H9 (cell line): ENCODE results near the gene ZBBX. TPM values are rescaled to one million over a fixed set of nuclear protein-coding genes. Genes with fewer than 3 reads are reported as not detected.
"Not testable (repeated sequence)": the region's sequence is repeated elsewhere in the genome, so short reads cannot be mapped to it uniquely, and the experiment has no call there.

Source experiments
- DNase-seq: peaks from one replicate; pipeline ENCODE4 v3.0.0-alpha.2; 2017
- H2AFZ ChIP-seq: one replicate; pipeline ENCODE4 v1.6.1; 2013; ENCODE audit warnings: mild to moderate bottlenecking, low read length, control low read depth, moderate library complexity
- H2AK5ac ChIP-seq: 2 replicates; pipeline ENCODE4 v1.6.1; 2013; ENCODE audit warnings: low read length, control low read depth, mixed read lengths; ENCODE audit not compliant: insufficient read length
- H2BK120ac ChIP-seq: one replicate; pipeline ENCODE4 v1.6.1; 2013; ENCODE audit warnings: low read depth, mild to moderate bottlenecking, low read length, control low read depth, inconsistent platforms; ENCODE audit not compliant: poor library complexity, severe bottlenecking
- H2BK12ac ChIP-seq: 2 replicates; pipeline ENCODE4 v1.6.1; 2013; ENCODE audit warnings: low read length, control low read depth, mixed read lengths, low read depth; ENCODE audit not compliant: insufficient read length
- H2BK15ac ChIP-seq: 2 replicates; pipeline ENCODE4 v1.6.1; 2013; ENCODE audit warnings: low read depth, low read length, control low read depth
- H2BK20ac ChIP-seq: one replicate; pipeline ENCODE4 v1.6.1; 2013; ENCODE audit warnings: low read depth, mild to moderate bottlenecking, low read length, control low read depth, inconsistent platforms; ENCODE audit not compliant: poor library complexity, severe bottlenecking
- H2BK5ac ChIP-seq: 2 replicates; pipeline ENCODE4 v1.6.1; 2013; ENCODE audit warnings: low read length, control low read depth, mixed read lengths; ENCODE audit not compliant: insufficient read length
- H3K14ac ChIP-seq: 2 replicates; pipeline ENCODE4 v1.6.1; 2013; ENCODE audit warnings: low read length, control low read depth; ENCODE audit not compliant: insufficient read depth
- H3K18ac ChIP-seq: 2 replicates; pipeline ENCODE4 v1.6.1; 2013; ENCODE audit warnings: low read depth, mild to moderate bottlenecking, mixed read lengths, low read length, control low read depth; ENCODE audit not compliant: insufficient read length
- H3K23ac ChIP-seq: 2 replicates; pipeline ENCODE4 v1.6.1; 2013; ENCODE audit warnings: low read length, control low read depth, mixed read lengths, low read depth; ENCODE audit not compliant: insufficient read length
- H3K23me2 ChIP-seq: 2 replicates; pipeline ENCODE4 v1.6.1; 2013; ENCODE audit warnings: low read depth, mild to moderate bottlenecking, mixed read lengths, low read length, control low read depth; ENCODE audit not compliant: insufficient read length, poor library complexity, severe bottlenecking
- H3K27ac ChIP-seq: 2 replicates; pipeline ENCODE4 v1.5.1; 2013; ENCODE audit warnings: low read length, control low read depth, mixed read lengths, low read depth; ENCODE audit not compliant: insufficient read length
- H3K27me3 ChIP-seq: 2 replicates; pipeline ENCODE4 v1.6.1; 2013; ENCODE audit warnings: low read length, control low read depth, inconsistent platforms; ENCODE audit not compliant: insufficient read depth
- H3K4ac ChIP-seq: 2 replicates; pipeline ENCODE4 v1.6.1; 2013; ENCODE audit warnings: low read depth, mild to moderate bottlenecking, control low read depth, inconsistent platforms, low read length, moderate library complexity
- H3K4me1 ChIP-seq: 2 replicates; pipeline ENCODE4 v1.6.1; 2013; ENCODE audit warnings: low read length, control low read depth, inconsistent platforms; ENCODE audit not compliant: insufficient read depth
- H3K4me2 ChIP-seq: 2 replicates; pipeline ENCODE4 v1.6.1; 2013; ENCODE audit warnings: low read length, control low read depth, mixed read lengths; ENCODE audit not compliant: insufficient read length, insufficient read depth
- H3K56ac ChIP-seq: 2 replicates; pipeline ENCODE4 v1.6.1; 2013; ENCODE audit warnings: low read depth, mild to moderate bottlenecking, mixed read lengths, low read length, control low read depth; ENCODE audit not compliant: insufficient read length
- H3K79me1 ChIP-seq: 2 replicates; pipeline ENCODE4 v1.6.1; 2013; ENCODE audit warnings: low read depth, mild to moderate bottlenecking, moderate library complexity, low read length, control low read depth, inconsistent platforms; ENCODE audit not compliant: insufficient read depth, poor library complexity, severe bottlenecking
- H3K79me2 ChIP-seq: 2 replicates; pipeline ENCODE4 v1.6.1; 2013; ENCODE audit warnings: low read length, control low read depth, inconsistent platforms; ENCODE audit not compliant: insufficient read depth
- H3K9ac ChIP-seq: 2 replicates; pipeline ENCODE4 v1.6.1; 2013; ENCODE audit warnings: low read length, control low read depth, mixed read lengths; ENCODE audit not compliant: insufficient read length; ENCODE audit errors: extremely low read depth
- H3K9me3 ChIP-seq: one replicate; pipeline ENCODE4 v1.6.1; 2013; ENCODE audit warnings: low read depth, low read length, inconsistent platforms; ENCODE audit not compliant: control insufficient read depth
- H3T11ph ChIP-seq: one replicate; pipeline ENCODE4 v1.6.1; 2013; ENCODE audit warnings: mild to moderate bottlenecking, low read length, control low read depth, inconsistent platforms
- H4K20me1 ChIP-seq: one replicate; pipeline ENCODE4 v1.6.1; 2013; ENCODE audit not compliant: control insufficient read depth, insufficient read length, insufficient read depth
- H4K5ac ChIP-seq: 2 replicates; pipeline ENCODE4 v1.6.1; 2013; ENCODE audit warnings: low read depth, mild to moderate bottlenecking, mixed read lengths, low read length, control low read depth; ENCODE audit not compliant: insufficient read length
- H4K8ac ChIP-seq: replicated peaks from 2 replicates; pipeline ENCODE4 v1.6.1; 2013; ENCODE audit warnings: low read length, control low read depth, mixed read lengths, low read depth; ENCODE audit not compliant: insufficient read length
- H4K91ac ChIP-seq: 2 replicates; pipeline ENCODE4 v1.6.1; 2013; ENCODE audit warnings: low read depth, mild to moderate bottlenecking, moderate library complexity, mixed read lengths, low read length, control low read depth; ENCODE audit not compliant: insufficient read length
- H3K27ac Mint-ChIP-seq, 3 experiments: 2 replicates in 2 of 3; 3 replicates in 1 of 3; pipeline ENCODE4 v1.8.0; 2020 to 2021; ENCODE audit warnings: mixed read lengths in 3 of 3, mild to moderate bottlenecking in 1 of 3, moderate library complexity in 1 of 3
- H3K27me3 Mint-ChIP-seq: 2 replicates; pipeline ENCODE4 v1.8.0; 2021; ENCODE audit warnings: low read depth, mild to moderate bottlenecking, moderate library complexity, mixed read lengths
- H3K36me3 Mint-ChIP-seq, 3 experiments: 2 replicates in 2 of 3; 3 replicates in 1 of 3; pipeline ENCODE4 v1.8.0; 2020 to 2021; ENCODE audit warnings: low read depth in 3 of 3, mixed read lengths in 3 of 3; ENCODE audit not compliant: insufficient read depth in 1 of 3
- H3K4me1 Mint-ChIP-seq, 2 experiments: 2 replicates each; pipeline ENCODE4 v1.8.0; 2020; ENCODE audit warnings: mixed read lengths in 2 of 2
- H3K4me3 Mint-ChIP-seq, 2 experiments: 2 replicates in 1 of 2; 3 replicates in 1 of 2; pipeline ENCODE4 v1.8.0; 2020 to 2021; ENCODE audit warnings: mild to moderate bottlenecking in 2 of 2, mixed read lengths in 2 of 2, moderate library complexity in 1 of 2
- H3K9me3 Mint-ChIP-seq, 2 experiments: 2 replicates in 1 of 2; 3 replicates in 1 of 2; pipeline ENCODE4 v1.8.0; 2020; ENCODE audit warnings: mild to moderate bottlenecking in 2 of 2, mixed read lengths in 2 of 2, moderate library complexity in 1 of 2
- WGBS: extraction: QIAGEN DNeasy Blood & Tissue Kit; methylation state at CpG from one replicate; pipeline ENCODE4 v1.1.7; 2013; ENCODE audit warnings: missing lambda C conversion rate, low lambda C conversion rate, mixed read lengths; ENCODE audit not compliant: insufficient read length; ENCODE audit errors: extremely low coverage; 5-methylcytosine and 5-hydroxymethylcytosine counted together
- long read RNA-seq: library from polyadenylated mRNA; unstranded; transcript quantifications from one replicate; pipeline ENCODE4 v2.0.0, GENCODE V29; 2020
- total RNA-seq: library from RNA; stranded (reverse); gene quantifications from 2 replicates; pipeline ENCODE4 v1.2.1, GENCODE V29; 2021
- TF ChIP-seq, protein P1 (sequence below): fragments of 200-600 bp; sonication (generic); conservative IDR thresholded peaks from 3 replicates; pipeline ENCODE4 v1.8.0; 2021; ENCODE audit warnings: antibody characterized with exemption, mild to moderate bottlenecking

ZBBX gene, protein sequence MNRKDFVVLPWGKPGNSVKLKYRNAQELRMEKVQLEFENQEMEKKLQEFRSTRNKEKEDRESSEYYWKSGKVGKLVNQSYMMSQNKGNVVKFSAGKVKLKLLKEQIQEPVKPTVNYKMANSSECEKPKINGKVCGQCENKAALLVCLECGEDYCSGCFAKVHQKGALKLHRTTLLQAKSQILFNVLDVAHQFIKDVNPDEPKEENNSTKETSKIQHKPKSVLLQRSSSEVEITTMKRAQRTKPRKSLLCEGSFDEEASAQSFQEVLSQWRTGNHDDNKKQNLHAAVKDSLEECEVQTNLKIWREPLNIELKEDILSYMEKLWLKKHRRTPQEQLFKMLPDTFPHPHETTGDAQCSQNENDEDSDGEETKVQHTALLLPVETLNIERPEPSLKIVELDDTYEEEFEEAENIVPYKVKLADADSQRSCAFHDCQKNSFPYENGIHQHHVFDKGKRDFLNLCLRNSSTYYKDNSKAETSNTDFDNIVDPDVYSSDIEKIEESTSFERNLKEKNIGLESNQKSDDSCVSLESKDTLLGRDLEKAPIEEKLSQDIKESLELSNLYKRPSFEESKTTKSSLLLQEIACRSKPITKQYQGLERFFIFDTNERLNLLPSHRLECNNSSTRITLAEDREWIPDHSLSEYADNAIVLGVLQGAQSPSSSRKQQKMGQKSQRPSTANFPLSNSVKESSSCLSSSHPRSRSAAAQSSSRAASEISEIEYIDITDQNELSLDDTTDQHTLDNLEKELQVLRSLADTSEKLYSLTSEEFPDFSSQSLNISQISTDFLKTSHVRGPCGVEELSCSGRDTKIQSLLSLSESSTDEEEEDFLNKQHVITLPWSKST
- total RNA-seq: 1.6 and 2.4 TPM in 2 replicates
- long read RNA-seq, partial matches to known transcripts: 2 of 9 reads
- long read RNA-seq, other reads (novel, unspliced or antisense): 7 of 9 reads

DNA sequence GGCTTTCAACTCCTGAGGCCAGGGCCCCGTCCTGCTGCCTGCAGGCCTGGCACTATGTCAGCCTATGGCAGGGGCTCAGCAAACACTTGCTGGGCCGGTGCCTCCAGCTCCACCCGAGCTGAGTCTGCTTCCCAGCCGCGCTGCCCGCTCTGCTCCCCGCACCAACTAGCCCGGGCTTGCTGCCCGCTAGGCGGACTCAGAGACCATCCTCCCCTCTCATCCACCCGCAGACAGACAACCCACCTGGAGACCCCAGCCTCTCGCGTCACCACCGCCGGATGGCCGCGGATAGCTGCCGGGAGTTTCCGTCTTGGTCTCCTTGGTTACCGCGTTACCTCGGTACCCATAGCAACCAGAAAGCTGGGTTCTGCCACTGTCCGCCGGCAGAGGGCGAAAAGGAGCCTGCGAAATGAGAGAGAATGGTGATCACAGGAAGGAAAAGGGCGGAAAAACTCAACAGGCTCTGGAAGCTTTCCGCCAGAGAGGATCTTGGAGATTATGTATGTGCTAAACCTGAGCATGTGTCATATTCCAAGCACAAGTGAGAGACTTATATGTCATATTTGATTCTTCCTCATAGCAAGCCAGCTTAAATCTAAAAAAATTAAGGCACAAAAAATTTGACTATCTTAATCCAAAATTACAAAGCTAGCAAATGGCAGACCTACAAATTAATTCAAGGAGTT, at the start of gene ZBBX:
TSS of gene ZBBX (minus strand) at position 294 of the 686 bp plus-strand sequence. CDS start 7,396 bp downstream, outside the sequence.
- TF ChIP-seq, protein P1, sequence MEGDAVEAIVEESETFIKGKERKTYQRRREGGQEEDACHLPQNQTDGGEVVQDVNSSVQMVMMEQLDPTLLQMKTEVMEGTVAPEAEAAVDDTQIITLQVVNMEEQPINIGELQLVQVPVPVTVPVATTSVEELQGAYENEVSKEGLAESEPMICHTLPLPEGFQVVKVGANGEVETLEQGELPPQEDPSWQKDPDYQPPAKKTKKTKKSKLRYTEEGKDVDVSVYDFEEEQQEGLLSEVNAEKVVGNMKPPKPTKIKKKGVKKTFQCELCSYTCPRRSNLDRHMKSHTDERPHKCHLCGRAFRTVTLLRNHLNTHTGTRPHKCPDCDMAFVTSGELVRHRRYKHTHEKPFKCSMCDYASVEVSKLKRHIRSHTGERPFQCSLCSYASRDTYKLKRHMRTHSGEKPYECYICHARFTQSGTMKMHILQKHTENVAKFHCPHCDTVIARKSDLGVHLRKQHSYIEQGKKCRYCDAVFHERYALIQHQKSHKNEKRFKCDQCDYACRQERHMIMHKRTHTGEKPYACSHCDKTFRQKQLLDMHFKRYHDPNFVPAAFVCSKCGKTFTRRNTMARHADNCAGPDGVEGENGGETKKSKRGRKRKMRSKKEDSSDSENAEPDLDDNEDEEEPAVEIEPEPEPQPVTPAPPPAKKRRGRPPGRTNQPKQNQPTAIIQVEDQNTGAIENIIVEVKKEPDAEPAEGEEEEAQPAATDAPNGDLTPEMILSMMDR: peak; percentile 88
- Histone ChIP-seq H2BK20ac (no peak within 1 kb of the TSS), H3T11ph (no peak within 1 kb of the TSS), H3K56ac (no peak within 1 kb of the TSS), H3K79me1 (no peaks in the 10 kb centered on the region), H3K14ac (no peak within 1 kb of the TSS), H3K27ac (no peak within 1 kb of the TSS), H2AFZ (no peak within 1 kb of the TSS), H3K4me1 (no peaks in the 10 kb centered on the region), H3K9me3 (no peaks in the 10 kb centered on the region), H3K27me3 (no peaks in the 10 kb centered on the region), H2BK15ac (no peak within 1 kb of the TSS), H4K20me1 (no peaks in the 10 kb centered on the region), H4K8ac (no peak within 1 kb of the TSS), H2BK120ac (no peak within 1 kb of the TSS), H3K9ac (peak within 1 kb of the TSS; percentile 7), H2BK5ac (no peak within 1 kb of the TSS), H3K4me2 (peak within 1 kb of the TSS; percentile 39), H3K4ac (no peak within 1 kb of the TSS), H4K91ac (no peak within 1 kb of the TSS), H3K79me2 (no peaks in the 10 kb centered on the region), H4K5ac (no peak within 1 kb of the TSS), H3K23ac (no peak within 1 kb of the TSS), H2BK12ac (no peak within 1 kb of the TSS), H3K23me2 (no peaks in the 10 kb centered on the region), H3K18ac (no peak within 1 kb of the TSS), H2AK5ac (no peak within 1 kb of the TSS)
- Mint-ChIP-seq H3K9me3 (no peaks in the 10 kb centered on the region), H3K27me3 (peaks cover 1% of the 10 kb centered on the region; the same call in 1 of the 2 replicates), H3K36me3 (no peaks in the 10 kb centered on the region), H3K4me3 (peak within 1 kb of the TSS; percentile 78 to 83), H3K4me1 (peaks cover 5 to 9% of the 10 kb centered on the region in 2 experiments; a peak in 3 of 4 replicates), H3K27ac (peak within 1 kb of the TSS in 2 of 3 experiments; percentile 40 to 83; a peak in 3 of 7 replicates)
- DNase-seq: peak; percentile 98
- no CpG with 5 or more reads among the region's 28 CpGs for WGBS

DNA sequence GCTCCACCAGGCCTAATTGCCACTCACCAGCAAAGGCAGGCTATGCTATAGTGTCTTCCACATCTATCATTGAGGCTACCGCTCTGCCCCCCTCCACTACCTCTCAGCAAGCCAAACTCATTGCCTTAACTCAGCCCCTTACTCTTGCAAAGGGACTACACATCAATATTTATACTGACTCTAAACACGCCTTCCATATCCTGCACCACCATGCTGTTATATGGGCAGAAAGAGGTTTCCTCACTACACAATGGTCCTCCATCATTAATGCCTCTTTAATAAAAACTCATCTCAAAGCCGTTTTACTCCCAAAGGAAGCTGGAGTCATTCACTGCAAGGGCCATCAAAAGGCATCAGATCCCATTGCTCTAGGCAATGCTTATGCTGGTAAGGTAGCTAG, 46.9 kb upstream of the ZBBX start:
- not testable (repeated sequence) for H3K9me3 ChIP-seq, H3K36me3 Mint-ChIP-seq, H3K4ac ChIP-seq, H3K9ac ChIP-seq, H3T11ph ChIP-seq, H3K56ac ChIP-seq, H4K5ac ChIP-seq, H2BK15ac ChIP-seq, H3K18ac ChIP-seq, H3K4me3 Mint-ChIP-seq, H2AK5ac ChIP-seq, H2AFZ ChIP-seq, H4K20me1 ChIP-seq, H3K27ac ChIP-seq, H2BK20ac ChIP-seq, H3K79me1 ChIP-seq, H2BK12ac ChIP-seq, H3K4me2 ChIP-seq, H3K23me2 ChIP-seq, H2BK120ac ChIP-seq, H3K23ac ChIP-seq, H3K27ac Mint-ChIP-seq, H2BK5ac ChIP-seq, H3K14ac ChIP-seq, H4K8ac ChIP-seq, H3K27me3 ChIP-seq, H3K79me2 ChIP-seq, H3K27me3 Mint-ChIP-seq, H4K91ac ChIP-seq, H3K4me1 ChIP-seq, DNase-seq
- peaks cover 6 to 11% of the 10 kb centered on the region in 2 experiments for H3K4me1 Mint-ChIP-seq
- WGBS: no CpG with 5 or more reads among the region's 3 CpGs
- H3K9me3 Mint-ChIP-seq: peaks cover 5 to 12% of the 10 kb centered on the region in 2 experiments; a peak in 4 of 5 replicates
